Keratinocyte (primary cell): Measurements from ENCODE around the gene CCR7.

ENCODE experiments used
- EZH2 ChIP-seq: IDR thresholded peaks from one replicate; pipeline ENCODE4 v1.6.1; 2012; ENCODE audit warnings: inconsistent platforms, mild to moderate bottlenecking, low read length, moderate library complexity
- TF ChIP-seq, protein P1 (sequence below), 3 experiments: IDR thresholded peaks in 1 of 3; conservative IDR thresholded peaks in 1 of 3; optimal IDR thresholded peaks in 1 of 3; 2 replicates in 2 of 3; 3 replicates in 1 of 3; pipeline versions ENCODE3 to v1.5.1; 2011; ENCODE audit warnings: low read length in 3 of 3, mild to moderate bottlenecking in 3 of 3, moderate library complexity in 2 of 3, control low read depth in 1 of 3, inconsistent platforms in 1 of 3; ENCODE audit not compliant: insufficient read depth in 2 of 3; ENCODE audit errors: extremely low read depth in 1 of 3

DNA sequence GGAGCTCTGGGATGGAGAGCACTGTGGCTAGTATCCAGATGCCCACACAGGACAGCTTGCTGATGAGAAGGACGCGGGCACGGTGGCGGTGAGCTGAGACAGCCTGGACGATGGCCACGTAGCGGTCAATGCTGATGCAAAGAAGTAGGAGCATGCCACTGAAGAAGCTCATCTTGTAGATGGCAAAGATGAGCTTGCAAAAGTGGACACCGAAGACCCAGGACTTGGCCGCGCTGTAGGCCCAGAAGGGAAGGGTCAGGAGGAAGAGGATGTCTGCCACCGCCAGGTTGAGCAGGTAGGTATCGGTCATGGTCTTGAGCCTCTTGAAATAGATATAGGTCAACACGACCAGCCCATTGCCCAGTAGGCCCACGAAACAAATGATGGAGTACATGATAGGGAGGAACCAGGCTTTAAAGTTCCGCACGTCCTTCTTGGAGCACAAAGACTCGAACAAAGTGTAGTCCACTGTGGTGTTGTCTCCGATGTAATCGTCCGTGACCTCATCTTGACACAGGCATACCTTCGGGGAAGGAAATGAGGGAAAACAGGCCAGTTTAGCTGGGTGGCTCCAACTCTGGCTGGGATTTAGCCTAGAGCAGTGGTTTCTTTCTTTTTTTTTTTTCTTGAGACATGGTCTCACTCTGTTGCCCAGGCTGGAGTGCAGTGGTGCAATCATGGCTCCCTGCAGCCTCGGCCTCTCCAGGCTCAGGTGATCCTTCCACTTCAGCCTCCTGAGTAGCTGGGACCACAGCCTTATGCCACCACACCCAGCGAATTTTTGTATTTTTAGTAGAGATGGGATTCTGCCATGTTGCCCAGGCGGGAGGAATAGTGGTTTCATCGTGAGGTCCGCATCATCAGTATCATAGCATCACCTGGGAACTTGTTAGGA lies 9.7 kb downstream of the CCR7 start:
- TF ChIP-seq, protein P1, sequence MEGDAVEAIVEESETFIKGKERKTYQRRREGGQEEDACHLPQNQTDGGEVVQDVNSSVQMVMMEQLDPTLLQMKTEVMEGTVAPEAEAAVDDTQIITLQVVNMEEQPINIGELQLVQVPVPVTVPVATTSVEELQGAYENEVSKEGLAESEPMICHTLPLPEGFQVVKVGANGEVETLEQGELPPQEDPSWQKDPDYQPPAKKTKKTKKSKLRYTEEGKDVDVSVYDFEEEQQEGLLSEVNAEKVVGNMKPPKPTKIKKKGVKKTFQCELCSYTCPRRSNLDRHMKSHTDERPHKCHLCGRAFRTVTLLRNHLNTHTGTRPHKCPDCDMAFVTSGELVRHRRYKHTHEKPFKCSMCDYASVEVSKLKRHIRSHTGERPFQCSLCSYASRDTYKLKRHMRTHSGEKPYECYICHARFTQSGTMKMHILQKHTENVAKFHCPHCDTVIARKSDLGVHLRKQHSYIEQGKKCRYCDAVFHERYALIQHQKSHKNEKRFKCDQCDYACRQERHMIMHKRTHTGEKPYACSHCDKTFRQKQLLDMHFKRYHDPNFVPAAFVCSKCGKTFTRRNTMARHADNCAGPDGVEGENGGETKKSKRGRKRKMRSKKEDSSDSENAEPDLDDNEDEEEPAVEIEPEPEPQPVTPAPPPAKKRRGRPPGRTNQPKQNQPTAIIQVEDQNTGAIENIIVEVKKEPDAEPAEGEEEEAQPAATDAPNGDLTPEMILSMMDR (optimal IDR thresholded peaks at IDR 0.05 in 1 of 3, IDR thresholded peaks at IDR 0.05 in 1 of 3, conservative IDR thresholded peaks at IDR 0.05 in 1 of 3; ENCODE audit: extremely low read depth in 1 of 3, insufficient read depth in 2 of 3, low read length in 3 of 3), result no peak
- no peak for TF ChIP-seq EZH2
